Calu3 (cell line): ENCODE data around the gene SHC1. TPM values are rescaled to one million over a fixed set of nuclear protein-coding genes. Genes with fewer than 3 reads are reported as not detected.
A peak's percentile ranks its signal among the peaks of the same experiment; 100 is the strongest.

ENCODE experiments used
- BruUV-seq: library from RNA; stranded (reverse); fragments of 400-500 nt; replicated peaks from 2 replicates; lab custom pipeline; 2021; lab: Mats Ljungman, UMichigan
- CTCF ChIA-PET: fragments of 300-600 bp; sonication (Branson Sonifier 250); formaldehyde crosslinking; loops from one replicate; lab custom pipeline; 2022; ENCODE audit warnings: antibody characterized with exemption; lab: Charles Lee
- DNase-seq: peaks from one replicate; pipeline ENCODE4 v3.0.0; 2022
- H3K27ac Mint-ChIP-seq: one replicate; pipeline ENCODE4 v1.8.0; 2022; ENCODE audit warnings: mixed read lengths; ENCODE audit not compliant: unreplicated experiment
- H3K27me3 Mint-ChIP-seq: one replicate; pipeline ENCODE4 v1.8.0; 2022; ENCODE audit warnings: mixed read lengths; ENCODE audit not compliant: unreplicated experiment
- H3K36me3 Mint-ChIP-seq: one replicate; pipeline ENCODE4 v1.8.0; 2022; ENCODE audit warnings: mild to moderate bottlenecking, moderate library complexity, mixed read lengths; ENCODE audit not compliant: insufficient read depth, unreplicated experiment
- H3K4me1 Mint-ChIP-seq: one replicate; pipeline ENCODE4 v1.8.0; 2022; ENCODE audit warnings: mild to moderate bottlenecking, low read depth, mixed read lengths; ENCODE audit not compliant: unreplicated experiment
- H3K4me3 Mint-ChIP-seq: one replicate; pipeline ENCODE4 v1.8.0; 2022; ENCODE audit warnings: mild to moderate bottlenecking, low read depth, moderate library complexity, mixed read lengths; ENCODE audit not compliant: unreplicated experiment
- H3K9me3 Mint-ChIP-seq: one replicate; pipeline ENCODE4 v1.8.0; 2022; ENCODE audit warnings: low read depth, mixed read lengths; ENCODE audit not compliant: unreplicated experiment
- intact Hi-C: fragments of 100-400 bp; cut with micrococcal nuclease; formaldehyde crosslinking; loops from one replicate; pipeline ENCODE4 v1.10.0; 2022; ENCODE audit not compliant: unreplicated experiment
- total RNA-seq: library from RNA; stranded (reverse); gene quantifications from 2 replicates; pipeline ENCODE4 v1.2.3, GENCODE V29; 2022
- TF ChIP-seq, protein P1 (sequence below): fragments of 200-600 bp; IDR thresholded peaks from one replicate; pipeline ENCODE4 v1.8.0; 2022; ENCODE audit warnings: antibody characterized with exemption; ENCODE audit not compliant: unreplicated experiment

The SHC1 gene
- total RNA-seq, 1 experiment from 2014 or later: 77.5 TPM

DNA sequence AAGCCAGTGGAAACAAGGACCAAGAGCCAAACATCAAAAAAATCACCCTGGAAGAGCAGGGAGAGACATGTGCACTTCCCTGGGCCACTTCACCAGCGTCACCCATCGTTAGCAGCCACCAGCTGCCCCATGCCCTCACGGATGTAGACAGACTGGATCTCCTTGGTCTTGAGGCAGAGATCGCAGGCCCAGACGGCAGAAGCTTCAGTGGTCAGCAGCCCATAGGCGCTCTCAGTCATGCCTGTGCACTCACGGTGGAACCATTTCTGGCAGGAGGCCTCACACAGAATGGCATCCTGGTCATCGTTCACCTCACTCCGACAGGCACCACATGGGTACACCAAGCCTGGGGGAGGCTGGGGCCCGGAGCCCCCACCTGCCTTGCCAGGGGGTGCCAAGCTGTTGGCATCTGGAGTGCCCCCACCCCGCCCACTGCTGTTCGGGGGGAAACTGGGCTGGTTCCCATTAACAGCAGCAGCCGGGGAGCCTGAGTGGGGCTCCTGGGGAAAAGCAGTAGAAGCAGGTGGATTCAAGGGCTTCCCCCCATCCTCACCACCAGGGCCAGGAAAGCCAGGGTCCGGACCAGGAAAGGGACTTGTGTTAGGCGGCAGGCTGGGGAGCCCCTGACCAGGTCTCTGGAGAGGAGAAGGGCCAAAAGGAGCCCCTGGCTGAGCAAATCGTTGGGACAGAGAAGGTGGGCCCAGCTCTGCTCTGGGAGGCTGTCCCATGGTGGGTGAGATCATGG is 11.7 kb downstream of the SHC1 start:
- Mint-ChIP-seq H3K9me3 (no peaks in the 10 kb centered on the region), H3K27ac (no peak overlapping the region), H3K4me1 (peaks cover 53% of the 10 kb centered on the region)

DNA sequence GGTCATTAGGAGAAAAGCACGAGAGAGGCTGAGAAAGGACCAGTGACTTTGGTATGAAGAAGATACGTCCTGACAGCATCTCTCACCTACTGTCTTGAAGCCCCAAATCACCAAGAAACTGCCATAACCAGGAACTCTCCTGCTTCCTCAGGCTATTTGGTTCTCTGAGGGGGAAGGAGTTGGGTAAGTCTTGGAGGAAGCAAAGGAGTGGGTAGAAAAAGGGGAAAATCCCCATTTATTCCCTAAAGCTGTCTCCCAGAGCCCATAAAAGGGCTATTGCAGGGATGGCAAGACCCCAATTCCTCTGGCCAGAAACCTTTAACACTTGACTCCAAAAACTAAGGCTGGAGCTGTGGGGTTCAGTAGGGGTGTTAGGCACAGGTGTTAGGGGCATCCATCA is 12.5 kb downstream of the SHC1 start:
- CTCF ChIA-PET: no interaction called here

More for the DNA sequence above, 11.7 kb downstream of the SHC1 start:
- DNase-seq: no peak
- Mint-ChIP-seq H3K36me3 (peaks cover 86% of the 10 kb centered on the region), H3K27me3 (no peaks in the 10 kb centered on the region), H3K4me3 (peak overlapping the region; percentile 85)
- CTCF ChIA-PET: no interaction called here
- intact Hi-C loops: no loop called here
- no TSS peak for BruUV-seq
- TF ChIP-seq, protein P1, sequence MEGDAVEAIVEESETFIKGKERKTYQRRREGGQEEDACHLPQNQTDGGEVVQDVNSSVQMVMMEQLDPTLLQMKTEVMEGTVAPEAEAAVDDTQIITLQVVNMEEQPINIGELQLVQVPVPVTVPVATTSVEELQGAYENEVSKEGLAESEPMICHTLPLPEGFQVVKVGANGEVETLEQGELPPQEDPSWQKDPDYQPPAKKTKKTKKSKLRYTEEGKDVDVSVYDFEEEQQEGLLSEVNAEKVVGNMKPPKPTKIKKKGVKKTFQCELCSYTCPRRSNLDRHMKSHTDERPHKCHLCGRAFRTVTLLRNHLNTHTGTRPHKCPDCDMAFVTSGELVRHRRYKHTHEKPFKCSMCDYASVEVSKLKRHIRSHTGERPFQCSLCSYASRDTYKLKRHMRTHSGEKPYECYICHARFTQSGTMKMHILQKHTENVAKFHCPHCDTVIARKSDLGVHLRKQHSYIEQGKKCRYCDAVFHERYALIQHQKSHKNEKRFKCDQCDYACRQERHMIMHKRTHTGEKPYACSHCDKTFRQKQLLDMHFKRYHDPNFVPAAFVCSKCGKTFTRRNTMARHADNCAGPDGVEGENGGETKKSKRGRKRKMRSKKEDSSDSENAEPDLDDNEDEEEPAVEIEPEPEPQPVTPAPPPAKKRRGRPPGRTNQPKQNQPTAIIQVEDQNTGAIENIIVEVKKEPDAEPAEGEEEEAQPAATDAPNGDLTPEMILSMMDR: no peak

DNA sequence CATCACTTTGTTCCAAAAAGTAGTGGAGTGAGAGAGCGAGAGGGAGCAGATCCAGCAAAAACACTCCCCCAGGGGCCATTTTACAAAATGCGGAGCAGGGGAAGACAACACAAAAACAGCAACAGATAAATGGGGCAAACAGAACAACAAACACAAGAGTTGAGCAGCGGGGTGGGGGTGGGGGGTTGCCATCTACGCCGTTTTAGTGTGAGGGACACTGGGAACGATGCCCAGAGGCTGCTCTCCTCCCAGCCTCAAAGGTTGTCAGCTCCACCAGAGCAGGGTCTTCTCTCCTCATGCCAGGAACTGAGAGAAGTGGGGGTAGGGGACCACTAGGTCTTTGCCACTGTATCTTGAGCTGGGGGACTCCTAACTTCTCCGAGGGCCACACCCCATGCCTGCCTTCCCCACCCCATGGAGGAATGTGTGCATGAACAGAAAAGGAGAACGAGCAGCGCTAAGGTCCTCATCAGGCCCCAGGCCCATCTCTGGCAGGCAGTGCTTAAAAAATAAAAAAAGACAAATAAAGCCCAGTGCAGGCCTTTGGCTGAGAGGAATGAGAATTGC is 13.4 kb downstream of the SHC1 start:
- Mint-ChIP-seq H3K4me1 (peaks cover 41% of the 10 kb centered on the region), H3K36me3 (peaks cover 77% of the 10 kb centered on the region), H3K27ac (peak overlapping the region; percentile 70), H3K4me3 (peak overlapping the region; percentile 80), H3K27me3 (no peaks in the 10 kb centered on the region), H3K9me3 (no peaks in the 10 kb centered on the region)
- no peak for DNase-seq
- intact Hi-C loops: no loop called here
- TSS peak; percentile 11 for BruUV-seq
- TF ChIP-seq, protein P1: no peak
- CTCF ChIA-PET: interaction anchor here (1.2 to 2.0 kb wide), 2 partner anchors 17 to 25 kb away, joined by 3 to 5 read pairs; no protein-coding TSS in a partner anchor

More for the DNA sequence above, 12.5 kb downstream of the SHC1 start:
- Mint-ChIP-seq H3K27me3 (no peaks in the 10 kb centered on the region), H3K4me3 (no peak overlapping the region), H3K36me3 (peaks cover 78% of the 10 kb centered on the region), H3K9me3 (no peaks in the 10 kb centered on the region), H3K4me1 (peaks cover 48% of the 10 kb centered on the region), H3K27ac (no peak overlapping the region)
- intact Hi-C loops: no loop called here
- TF ChIP-seq, protein P1: no peak
- DNase-seq: no peak
- no TSS peak for BruUV-seq

DNA sequence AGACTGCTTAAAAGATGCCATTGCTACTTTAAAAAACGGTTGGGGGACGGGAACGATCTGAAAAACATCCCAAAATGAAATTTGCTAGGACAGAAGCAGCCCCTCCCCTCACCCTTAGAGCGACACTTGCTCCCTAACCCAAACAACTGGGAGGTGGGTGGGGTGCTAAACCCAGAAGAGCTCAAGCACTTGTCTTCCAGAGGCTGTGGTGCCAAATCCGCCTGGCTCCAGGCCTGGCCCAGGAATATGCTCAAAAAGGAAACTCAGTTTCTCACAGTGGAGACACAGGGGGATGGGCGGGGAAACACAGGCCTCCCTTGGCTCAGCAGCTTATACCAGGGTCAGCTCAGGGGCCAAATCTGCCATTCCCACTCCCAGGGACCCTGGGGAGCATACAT is 14.0 kb downstream of the SHC1 start:
- H3K4me1 Mint-ChIP-seq: peaks cover 40% of the 10 kb centered on the region
- no peaks in the 10 kb centered on the region for H3K27me3 Mint-ChIP-seq
- peak overlapping the region; percentile 80 for H3K4me3 Mint-ChIP-seq
- no peaks in the 10 kb centered on the region for H3K9me3 Mint-ChIP-seq
- intact Hi-C loops: no loop called here
- BruUV-seq: no TSS peak
- CTCF ChIA-PET: interaction anchor here (1.0 to 3.0 kb wide), 5 partner anchors 17 to 42 kb away, joined by 3 to 10 read pairs (median 5); partner anchors contain the start of gene FLAD1
- DNase-seq: no peak
- H3K36me3 Mint-ChIP-seq: peaks cover 74% of the 10 kb centered on the region
- TF ChIP-seq, protein P1: no peak
- H3K27ac Mint-ChIP-seq: peak overlapping the region; percentile 70
